ENCODE results near the gene KCNAB3. TPM values are rescaled to one million over a fixed set of nuclear protein-coding genes. Genes with fewer than 3 reads are reported as not detected.

Gene KCNAB3
- total and polyA plus RNA-seq, 2 donors (not counting 3 experiments of a cell fraction or from before 2014, with no cell fraction given): 1.3 to 2.4 TPM

DNA sequence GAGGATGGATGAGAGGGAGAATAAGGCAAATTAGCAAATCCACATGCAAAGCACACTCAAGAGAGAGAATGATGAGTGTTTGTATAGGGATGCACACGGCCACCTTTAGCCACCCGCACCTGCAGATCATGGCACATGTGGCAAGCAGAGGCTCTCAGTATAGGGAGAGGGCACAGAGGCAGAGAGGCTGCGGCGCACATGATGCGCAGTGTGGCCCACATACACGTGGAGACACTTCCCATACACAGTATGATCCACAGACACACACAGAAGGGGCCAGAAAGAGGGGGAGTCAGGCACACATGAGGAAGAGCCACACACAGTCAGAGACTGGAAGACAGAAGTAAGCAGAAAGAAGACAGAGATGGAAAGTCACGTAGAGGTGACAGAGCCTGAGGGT is 47.6 kb downstream of the KCNAB3 start:
- POLR2A ChIA-PET: no interaction called here
- dilution Hi-C loops (cut with MboI; ENCODE audit: extremely low pct_ligation_motif_present, low sequenced_read_pairs): no loop called here
- Histone ChIP-seq H3K9me3 (replicated peaks; ENCODE audit: control insufficient read depth, insufficient read depth, low read length) (no peaks in the 10 kb centered on the region), H3K9ac (replicated peaks; ENCODE audit: extremely low read depth, insufficient read depth, low read length) (no peak overlapping the region), H3K9me1 (replicated peaks; ENCODE audit: control insufficient read depth, extremely low read depth, insufficient read depth, low read length) (no peaks in the 10 kb centered on the region), H4K20me1 (replicated peaks; ENCODE audit: control insufficient read depth, extremely low read depth, insufficient read depth, low read length) (no peaks in the 10 kb centered on the region), H2AFZ (ENCODE audit: low read depth, low read length) (no peak overlapping the region), H3K4me1 (ENCODE audit: control insufficient read depth, extremely low read depth, insufficient read depth, low read length) (peaks cover 22% of the 10 kb centered on the region), H3K36me3 (ENCODE audit: control insufficient read depth in 2 of 2, extremely low read depth in 1 of 2, insufficient read depth in 2 of 2, low read length in 2 of 2) (peaks cover 8 to 14% of the 10 kb centered on the region in 2 experiments), H3K4me3 (replicated peaks in 1 of 3; ENCODE audit: insufficient read depth in 1 of 3, low read depth in 1 of 3, low read length in 3 of 3) (no peak overlapping the region), H3K79me2 (ENCODE audit: control insufficient read depth, insufficient read depth, low read length) (peaks cover 9% of the 10 kb centered on the region), H3K4me2 (ENCODE audit: insufficient read depth, low read length) (no peak overlapping the region), H3K27ac (ENCODE audit: insufficient read depth, low read depth, low read length) (no peak overlapping the region), H3K27me3 (ENCODE audit: control insufficient read depth in 2 of 2, insufficient read depth in 2 of 2, low read length in 2 of 2) (no peaks in the 10 kb centered on the region)
- DNase-seq (ENCODE audit: low read depth, low spot score) (no peak), FAIRE-seq (no peak)
- intact Hi-C loops (cut with micrococcal nuclease): no loop called here
- CTCF ChIA-PET: interaction anchor here (1.3 kb wide), 1 partner anchor 19 kb away, joined by 6 read pairs; no protein-coding TSS in a partner anchor
- BruUV-seq (replicated peaks): no TSS peak
- TF ChIP-seq EZH2 (IDR thresholded peaks at IDR 0.05; ENCODE audit: borderline replicate concordance, low read depth, low read length, severe bottlenecking) (no peak), GATA2 (IDR thresholded peaks at IDR 0.05; ENCODE audit: insufficient read depth, insufficient read length, low read depth, low read length) (no peak), POLR2AphosphoS5 (IDR thresholded peaks at IDR 0.05; ENCODE audit: insufficient read depth, low read depth, low read length) (no peak), FOS (IDR thresholded peaks at IDR 0.05; ENCODE audit: borderline replicate concordance, insufficient read depth, low read length) (no peak), JUN (IDR thresholded peaks at IDR 0.05; ENCODE audit: borderline replicate concordance, insufficient read depth, insufficient read length, low read depth) (no peak), MYC (IDR thresholded peaks at IDR 0.05; ENCODE audit: low read depth, low read length) (no peak), POLR2A (IDR thresholded peaks at IDR 0.05; ENCODE audit: low read depth, low read length) (no peak)
- TF ChIP-seq, protein P1, sequence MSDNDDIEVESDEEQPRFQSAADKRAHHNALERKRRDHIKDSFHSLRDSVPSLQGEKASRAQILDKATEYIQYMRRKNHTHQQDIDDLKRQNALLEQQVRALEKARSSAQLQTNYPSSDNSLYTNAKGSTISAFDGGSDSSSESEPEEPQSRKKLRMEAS (IDR thresholded peaks at IDR 0.05; ENCODE audit: insufficient read depth, insufficient read length): no peak
